HG03565 (cell line): ENCODE results near the gene CHRNA1.

Experiments used
- ATAC-seq: cut with Tn5 transposase; IDR thresholded peaks from one replicate; pipeline ENCODE4 v1.9.1; 2021; ENCODE audit warnings: mild to moderate bottlenecking, moderate library complexity; ENCODE audit not compliant: unreplicated experiment

The CHRNA1 gene

DNA sequence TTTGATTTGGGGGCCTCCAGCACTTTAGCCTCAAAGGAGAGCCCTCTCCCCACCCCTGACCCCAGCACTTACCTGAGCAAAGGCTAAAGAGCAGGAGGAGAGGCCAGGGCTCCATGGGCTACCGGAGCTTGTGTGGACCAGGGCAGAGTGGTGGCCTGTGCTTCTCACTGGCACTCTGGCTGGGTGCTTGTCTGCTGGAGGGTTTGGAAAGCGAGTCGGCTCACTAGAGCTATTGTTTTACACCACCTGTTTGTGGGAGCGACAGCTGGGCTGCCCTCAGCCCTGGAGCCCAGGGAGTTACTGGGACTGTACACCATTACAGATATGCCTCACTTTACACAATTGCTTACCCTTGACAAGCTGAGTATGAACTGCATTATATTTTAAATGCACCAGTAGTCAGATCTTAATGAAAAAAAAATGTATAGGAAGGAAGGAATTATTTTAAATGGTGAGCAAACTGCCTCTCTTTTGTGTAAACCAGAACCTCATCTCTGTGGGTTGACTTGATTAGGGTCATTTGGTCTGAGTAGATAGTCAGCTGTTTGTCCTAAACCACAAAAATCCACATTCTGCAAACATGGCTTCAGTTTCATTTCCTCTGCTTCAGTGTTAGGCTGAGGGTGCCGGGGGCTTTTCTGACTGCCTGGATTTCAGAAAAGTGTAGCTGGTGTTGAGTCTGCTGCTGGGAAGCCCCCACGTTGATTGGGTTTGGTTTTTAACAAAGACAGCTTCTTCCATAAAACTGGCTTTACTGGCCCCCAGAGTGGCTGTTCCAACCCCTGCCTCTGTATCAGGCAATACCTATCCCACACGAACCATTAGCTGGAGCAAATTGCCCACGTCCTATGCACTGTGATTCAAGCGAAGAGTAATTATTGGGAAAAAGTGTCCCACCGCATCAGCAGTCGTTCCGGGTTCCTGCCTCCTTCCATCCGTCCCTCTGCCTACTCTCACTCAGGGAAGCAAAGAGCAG lies at the start of gene CHRNA1:
TSS of gene CHRNA1 (minus strand) at position 193 of the 976 bp plus-strand sequence. CDS start at position 115, 78 bp downstream.
- no peak for ATAC-seq

DNA sequence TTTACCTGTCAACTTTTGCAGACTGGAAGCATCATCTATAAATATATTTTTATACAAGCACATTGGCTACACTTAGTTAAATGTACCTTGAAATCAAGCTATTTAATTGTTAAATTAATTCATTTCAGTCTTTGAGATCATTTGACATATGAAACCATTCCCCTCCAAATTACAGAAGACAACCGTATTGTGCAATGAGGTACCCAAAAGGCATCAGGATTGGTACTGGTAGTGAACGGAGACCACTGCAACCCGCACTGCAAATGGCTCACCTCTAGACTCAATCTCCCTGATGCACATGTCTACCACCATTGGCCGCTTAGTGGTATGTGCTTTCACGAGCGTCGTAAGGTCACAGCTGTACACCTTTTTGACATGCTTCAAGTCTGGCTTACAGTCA lies 47.8 kb upstream of the CHRNA1 start:
- no peak for ATAC-seq

DNA sequence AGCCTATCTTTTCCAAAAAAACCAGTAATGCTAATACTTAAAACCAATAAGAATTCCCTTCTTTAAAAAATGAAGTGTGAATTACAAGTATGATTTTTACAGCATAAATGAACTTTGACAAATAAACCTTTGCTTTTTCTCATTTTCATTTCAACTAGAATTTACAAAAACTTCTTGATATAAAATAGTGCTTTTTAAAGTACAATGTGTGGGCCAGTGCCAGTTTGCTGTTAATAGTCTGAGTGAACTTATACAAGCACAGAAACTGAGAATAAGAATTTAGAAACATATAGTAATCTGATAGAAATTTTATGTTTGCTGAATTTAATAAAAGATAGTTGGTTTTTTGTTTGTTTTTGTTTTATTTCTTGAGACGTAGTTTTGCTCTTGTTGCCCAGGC lies 43.7 kb upstream of the CHRNA1 start:
- ATAC-seq: no peak

DNA sequence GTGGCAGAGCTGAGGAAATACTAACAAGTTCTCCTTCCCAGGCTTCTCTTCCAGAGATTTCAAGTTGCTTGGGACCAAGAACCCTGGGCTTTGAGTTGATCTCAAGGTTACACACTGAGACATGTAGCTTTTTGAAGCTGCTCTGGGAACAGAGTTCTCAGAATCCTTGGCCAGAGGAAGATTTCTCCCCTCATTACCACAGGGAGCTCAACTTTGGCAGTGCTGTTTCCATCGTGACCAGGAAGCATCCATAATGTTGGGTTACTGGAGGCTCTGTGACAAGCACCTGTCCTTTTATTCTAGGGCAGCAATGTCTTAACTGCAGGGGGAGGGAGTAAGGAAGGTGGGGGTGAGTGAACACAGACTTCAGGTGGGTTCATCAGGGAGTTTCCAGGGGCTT lies 41.5 kb upstream of the CHRNA1 start:
- ATAC-seq: no peak

DNA sequence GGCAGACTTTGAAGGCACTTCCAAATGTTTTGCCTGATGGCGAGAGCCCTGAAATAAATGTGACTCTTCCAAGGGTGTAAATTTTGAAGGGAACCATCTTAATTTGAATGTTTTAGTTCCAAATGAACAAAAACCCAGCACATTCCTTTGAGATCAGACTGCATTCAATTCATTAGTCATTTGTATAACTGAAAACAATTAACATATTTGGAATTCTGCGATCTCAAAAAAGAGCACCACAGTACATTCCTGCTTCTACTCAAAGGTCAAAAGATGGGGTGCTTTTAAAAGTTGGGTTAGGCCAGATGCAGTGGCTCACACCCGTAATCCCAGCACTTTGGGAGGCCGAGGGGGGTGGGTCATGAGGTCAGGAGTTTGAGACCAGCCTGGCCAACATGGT lies 38.2 kb upstream of the CHRNA1 start:
- no peak for ATAC-seq

DNA sequence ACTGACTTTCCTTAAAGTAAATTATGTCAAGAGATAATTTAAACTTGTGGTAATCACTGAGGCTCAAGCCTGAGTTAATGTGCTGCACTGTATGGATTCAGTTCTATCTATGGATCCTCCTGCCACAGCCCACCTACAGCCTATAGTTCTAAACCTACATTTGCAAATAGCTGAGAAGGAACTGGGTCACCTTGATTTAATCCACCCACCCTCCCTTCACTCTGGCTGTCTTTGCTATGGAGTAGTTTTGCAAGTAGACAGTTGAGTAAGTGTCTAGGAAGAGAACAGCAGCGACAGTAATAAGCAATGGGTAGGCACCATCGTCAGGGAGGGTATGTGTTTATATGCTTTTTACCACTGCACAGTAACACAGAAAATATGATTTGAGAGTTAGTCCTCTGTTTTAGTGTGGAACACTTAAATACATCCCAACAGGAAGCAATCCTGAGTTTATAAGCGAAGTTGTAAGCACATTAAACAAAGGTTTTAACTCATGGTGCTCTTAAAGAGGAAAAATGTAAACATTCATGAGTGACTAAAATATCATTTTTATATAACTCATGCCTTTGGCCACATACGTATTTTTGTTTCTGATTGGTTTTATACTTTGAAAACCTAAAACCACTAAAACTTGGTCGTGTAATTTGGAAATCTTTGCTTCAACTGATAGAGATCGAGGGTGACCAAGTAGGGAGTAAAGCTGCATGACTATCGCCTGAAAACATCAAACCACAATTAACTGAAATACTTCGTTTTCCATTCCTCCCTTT lies 36.3 kb upstream of the CHRNA1 start:
- ATAC-seq: no peak

DNA sequence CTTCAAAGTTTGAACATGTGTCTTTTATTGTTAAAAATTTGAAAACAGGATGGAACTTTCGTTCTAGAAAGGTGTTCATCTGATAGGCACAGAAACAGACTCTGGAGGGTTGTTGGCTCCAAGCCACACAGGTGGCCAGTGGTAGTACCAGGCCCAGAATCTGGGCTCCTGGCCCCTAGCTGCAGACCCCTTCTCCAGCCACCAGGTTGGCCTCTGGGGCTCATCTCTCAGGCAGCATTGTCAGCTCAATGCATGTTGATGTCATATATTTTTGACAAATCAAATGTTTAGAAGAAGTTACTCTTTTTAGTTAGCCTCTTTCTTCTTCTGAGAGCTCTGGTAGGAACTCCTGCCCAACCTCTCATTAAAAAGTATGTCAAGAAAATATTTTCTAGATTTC lies 34.5 kb upstream of the CHRNA1 start:
- no peak for ATAC-seq

DNA sequence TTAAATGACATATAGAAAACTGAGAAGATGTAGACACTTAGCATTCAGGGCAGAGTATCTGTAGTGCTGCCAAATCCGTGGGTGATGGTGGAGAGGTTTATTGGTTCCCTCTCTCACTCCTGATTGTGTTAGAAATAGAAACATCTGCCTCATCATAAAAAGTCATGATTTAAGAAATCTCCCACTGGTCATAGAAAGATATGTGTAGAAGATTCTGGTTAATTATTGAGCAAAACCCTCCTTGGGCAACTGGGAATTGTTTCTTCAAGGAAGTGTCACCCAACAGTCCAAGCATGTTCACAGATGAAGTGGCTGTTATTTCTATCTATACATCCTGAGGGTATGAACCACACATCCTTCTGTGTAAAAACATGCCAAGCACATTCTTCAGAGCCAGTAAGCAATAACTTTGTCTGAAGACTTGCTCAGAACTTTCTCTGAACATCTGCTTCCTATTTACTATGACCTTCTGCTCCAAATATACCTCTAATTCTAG lies 33.6 kb upstream of the CHRNA1 start:
- ATAC-seq: no peak

DNA sequence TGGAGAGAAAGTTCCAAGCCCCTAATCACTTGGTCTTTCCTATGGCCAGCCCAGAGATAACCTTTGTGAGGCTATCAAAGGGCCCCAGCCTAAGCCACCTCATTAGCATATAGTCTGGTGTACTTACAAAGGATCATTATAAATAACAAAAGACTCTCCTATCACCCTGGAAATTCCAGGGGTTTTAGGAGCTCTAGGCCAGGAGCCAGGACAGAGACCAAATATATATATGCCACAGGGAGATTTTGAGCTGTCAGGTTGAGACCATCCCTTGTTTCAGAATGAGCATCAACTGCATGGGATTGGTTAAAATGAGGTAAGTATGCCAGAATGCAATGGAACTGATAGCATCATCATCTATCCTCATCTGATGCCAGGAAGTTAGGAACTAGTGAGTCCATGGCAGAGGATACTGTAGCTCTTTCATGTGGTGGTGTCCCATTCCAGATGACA lies 32.1 kb upstream of the CHRNA1 start:
- no peak for ATAC-seq

DNA sequence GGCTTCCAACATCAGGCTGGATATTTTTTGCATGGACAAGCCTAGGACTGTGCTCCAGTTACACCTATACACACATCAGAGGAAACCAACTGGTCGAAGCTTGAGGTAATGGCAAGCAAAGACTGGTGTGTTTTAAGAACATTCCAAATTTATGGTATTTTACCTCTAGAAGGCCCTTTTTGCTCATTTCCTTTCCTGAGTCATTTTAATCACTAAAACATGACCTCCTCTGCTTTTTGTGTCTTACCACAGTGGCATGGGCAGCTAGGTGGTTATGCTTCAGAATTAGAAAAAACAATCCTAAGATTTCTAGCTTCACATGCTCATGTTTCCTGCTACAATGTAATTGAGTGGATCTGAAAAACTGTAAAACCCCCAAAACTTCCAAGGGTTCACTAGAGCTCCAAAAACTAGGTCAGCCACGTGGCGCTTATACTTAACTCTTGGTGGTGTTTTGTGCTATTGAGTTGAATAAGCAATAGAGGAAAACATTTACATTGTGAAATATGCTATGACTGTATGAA lies 30.6 kb upstream of the CHRNA1 start:
- ATAC-seq: no peak

DNA sequence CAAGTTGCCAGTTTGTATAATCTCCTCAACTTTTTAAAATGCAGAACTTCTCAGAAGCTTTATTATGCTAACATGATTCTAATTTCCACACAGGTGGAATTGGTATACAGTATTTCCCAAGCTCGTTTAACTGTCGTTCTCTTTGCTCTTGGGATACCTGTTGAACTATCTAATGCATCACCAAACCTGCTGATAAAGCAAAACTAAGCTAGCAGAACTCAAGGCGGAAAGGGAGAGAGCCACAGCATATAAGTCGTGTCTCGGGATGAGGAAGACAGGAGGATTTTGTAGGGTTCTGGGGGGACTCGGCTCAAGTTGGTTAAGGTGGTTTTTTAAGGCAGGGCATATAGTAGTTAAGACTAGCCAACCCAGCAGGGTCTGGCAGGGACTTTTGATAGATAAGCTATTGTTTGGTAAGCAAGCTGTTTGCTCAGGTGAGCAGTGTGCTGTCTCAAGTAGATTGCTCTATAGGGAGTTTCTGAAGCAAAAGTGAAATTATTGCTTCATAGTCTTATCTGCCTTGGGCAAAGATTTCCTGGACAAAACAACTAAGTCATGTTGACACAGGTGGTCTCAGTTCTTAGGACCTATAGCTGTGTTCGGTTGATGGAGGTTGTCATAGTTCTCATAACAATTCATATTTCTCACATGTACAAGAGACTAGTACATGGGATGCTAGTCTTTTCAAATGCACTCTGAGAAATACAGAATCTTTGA lies 28.2 kb upstream of the CHRNA1 start:
- ATAC-seq: no peak

DNA sequence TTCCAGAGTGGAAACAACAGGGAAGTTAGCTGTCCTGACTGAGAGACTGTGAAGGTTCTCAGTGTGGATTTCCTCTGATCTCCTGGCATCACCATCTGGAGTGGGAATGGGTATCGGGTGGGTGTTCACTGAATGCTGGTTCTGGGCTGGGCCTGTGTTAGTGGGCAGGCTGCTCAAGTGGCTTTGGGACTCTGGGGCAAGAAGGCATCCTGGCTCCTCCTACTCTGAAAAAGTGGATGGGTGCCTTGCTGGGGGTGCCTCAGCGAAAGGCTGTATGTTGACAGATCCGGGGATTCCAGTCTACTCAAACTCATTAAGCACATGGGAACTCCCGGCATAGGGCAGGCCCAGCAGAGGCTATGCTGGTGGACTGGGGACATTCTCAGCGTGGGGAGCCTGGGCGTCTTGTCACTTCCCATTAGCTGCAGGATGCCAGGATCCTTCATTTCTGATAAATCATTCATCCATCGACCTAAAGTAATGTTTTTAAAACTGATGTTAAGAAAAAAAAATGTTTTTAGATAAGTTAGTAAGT lies 27.5 kb upstream of the CHRNA1 start:
- no peak for ATAC-seq

DNA sequence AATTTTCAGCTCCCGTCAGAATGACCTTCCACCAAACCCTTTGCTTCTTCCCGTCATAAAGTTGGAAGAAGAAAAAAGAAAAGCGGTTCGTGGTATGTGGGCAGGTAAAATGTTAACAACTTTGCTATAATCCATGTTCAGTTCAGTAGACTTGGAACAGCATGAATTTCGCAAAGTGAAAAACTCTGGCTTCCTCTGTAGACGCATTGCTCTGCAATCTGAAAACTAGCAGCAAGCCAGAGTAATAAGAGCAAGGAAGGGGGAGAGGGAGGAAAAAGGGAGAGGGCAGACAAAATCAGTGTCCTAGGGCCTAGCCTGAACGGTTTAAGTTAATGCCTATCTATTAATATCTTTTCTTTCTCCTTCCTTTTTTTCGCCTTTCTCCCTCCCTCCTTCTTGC lies 26.7 kb upstream of the CHRNA1 start:
- ATAC-seq: no peak

DNA sequence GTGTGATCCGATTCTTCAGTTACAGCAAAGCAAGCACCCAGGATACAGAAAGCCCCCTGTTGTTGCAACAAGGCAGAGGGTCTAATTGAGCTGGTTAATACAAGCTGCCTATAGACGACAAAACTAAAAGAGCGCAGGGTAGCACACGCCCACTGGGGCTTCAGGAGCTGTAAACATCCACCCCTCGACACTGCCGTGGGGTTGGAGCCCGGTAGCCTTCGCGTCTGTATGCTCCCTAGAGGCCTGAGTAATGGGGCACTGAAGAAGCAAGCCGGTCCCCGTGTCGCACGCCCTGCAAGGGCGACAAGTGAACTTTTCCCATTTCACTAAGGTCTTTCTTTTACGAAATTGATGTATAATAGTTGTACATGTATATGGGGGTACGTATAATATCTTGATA lies 24.7 kb upstream of the CHRNA1 start:
- ATAC-seq: no peak

DNA sequence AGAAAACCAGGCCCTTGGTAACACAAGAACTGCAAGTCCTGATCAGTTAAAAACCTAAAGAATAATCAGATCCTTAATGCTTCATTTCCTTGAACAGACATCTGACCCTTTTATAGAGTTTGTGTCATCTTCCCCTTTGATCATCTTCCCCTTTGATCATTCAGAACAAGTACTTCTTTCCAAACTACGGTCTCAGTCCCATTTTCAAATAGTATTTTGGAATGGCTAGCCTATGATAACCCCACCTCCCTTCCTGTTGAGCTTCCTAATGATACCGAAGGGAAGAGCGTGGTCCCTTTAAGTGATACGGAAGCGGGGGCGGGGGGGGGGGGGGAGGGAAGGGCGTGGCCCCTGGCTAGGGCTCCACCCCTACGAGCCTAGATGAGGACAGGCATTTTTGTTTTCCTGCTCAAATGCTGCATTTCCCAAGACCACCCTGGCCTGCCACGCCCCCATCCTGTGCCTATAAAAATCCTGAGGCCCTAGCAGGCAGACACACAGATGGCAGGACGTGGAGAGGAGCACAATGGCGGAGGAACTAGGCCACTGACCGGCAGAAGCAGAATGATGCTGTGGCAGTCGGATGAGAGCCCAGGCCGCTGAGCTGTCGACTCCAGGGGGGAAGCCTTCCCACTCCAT lies 24.1 kb upstream of the CHRNA1 start:
- ATAC-seq: no peak

DNA sequence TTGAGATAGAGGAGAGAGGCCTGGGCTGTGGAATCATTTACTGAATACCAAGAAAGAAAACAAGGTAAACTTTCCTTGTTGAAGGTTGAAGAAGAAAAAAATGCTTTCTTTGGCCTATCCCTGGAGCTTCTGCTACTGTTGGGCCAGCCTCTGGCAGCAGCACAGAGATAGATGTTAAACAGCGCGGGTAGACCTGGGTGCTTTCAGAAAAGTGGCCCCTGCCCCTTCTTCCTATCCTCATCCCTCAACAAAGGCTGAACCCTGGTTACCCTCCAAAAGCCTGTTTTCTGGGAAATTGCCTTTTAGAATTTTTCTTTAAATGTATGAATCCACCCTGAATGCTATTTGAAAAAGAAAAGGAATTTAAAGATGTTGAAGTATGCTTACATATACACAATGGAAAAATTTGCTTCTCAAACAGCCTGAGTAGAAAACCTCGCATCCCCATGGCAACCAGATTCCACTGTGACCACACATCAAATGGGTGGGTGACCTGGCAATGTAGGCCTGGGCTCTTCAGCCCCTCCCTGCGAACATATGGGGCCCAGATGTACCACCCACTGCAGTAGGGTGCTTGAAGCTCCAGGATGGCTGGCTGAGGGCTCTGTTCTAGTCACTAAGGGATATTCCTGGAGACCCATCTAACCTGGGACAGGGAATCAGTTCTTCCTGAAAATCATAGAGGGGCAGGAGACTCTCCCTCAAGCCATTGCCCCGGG lies 23.4 kb upstream of the CHRNA1 start:
- ATAC-seq: no peak

DNA sequence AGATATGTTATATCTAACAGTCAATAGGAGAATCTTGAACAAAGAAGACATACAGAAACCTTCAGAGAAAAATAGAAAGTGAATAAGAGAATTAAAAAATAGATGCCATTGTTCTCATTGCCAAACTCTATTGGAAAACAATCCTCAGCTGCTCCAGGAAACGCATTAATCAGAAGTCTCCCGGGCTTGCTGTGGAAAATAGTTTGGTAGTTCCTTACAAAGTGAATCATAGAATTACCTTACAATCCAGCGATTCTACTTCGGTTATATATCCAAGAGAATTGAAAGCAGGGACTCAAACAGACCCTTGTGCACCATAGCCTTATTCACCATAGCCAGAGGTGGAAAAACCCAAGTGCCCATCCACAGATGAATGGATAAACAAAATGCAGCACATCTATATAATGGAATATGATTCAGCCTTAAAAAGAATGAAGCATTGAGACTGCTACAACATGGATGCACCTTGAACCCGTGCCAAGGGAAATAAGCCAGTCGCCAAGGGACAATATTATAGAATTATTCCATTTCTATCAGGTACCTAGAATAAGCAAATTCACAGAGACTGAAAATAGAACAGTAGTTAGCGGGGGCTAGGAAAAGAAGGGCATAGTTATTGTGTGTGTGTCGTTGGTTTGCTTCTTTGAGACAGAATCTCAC lies 21.9 kb upstream of the CHRNA1 start:
- ATAC-seq: no peak

DNA sequence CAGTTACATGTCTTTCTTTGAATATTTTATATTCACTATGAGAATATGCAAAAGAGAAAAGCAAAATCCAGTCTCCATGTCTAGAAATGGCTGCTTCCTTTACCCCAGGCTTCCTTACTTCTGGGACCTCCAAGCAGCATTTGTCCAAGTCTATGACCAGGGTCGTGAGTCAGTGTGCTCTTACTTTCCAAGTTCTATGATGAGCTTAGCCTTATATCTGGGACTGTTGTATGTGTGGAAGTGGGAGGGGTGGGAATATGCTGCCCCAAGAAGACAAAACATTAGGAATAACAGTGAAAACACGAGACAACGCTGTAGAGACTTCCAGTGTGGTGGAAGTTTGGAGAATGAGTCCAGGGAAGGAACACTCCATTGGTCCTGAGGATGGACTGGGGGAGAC lies 21.2 kb upstream of the CHRNA1 start:
- no peak for ATAC-seq

DNA sequence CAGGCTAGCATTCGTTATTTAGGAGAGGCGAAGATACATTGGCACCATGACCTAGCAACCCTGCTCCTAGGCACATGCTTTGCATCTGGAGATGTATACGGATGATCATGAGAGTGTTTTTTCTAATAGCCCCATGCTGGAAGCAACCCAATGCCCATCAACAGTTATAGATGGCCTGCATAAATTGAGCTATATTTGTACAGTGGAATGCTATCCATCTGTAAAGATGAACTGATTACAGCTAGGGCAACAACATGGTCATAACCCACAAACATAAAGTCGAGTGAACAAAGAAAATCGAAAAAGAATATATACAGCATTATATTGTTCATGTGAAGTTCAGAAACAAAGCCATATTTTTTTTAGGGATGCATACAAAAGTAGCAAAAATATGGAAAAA lies 20.6 kb upstream of the CHRNA1 start:
- ATAC-seq: no peak
